GM12891 (cell line): ENCODE data around the gene MYCBP. TPM values are rescaled to one million over a fixed set of nuclear protein-coding genes. Genes with fewer than 3 reads are reported as not detected.
"Not testable (repeated sequence)": the region's sequence is repeated elsewhere in the genome, so short reads cannot be mapped to it uniquely, and the experiment has no call there.

Source experiments
- DNase-seq: peaks from one replicate; pipeline ENCODE4 v3.0.0; 2011; ENCODE audit warnings: low spot score; ENCODE audit not compliant: insufficient read length
- FAIRE-seq: peaks from 2 replicates; lab custom pipeline; 2011; peaks lifted over from hg19 to GRCh38; lab: Jason Lieb, UNC
- PAX5 ChIP-seq: IDR thresholded peaks from 2 replicates; pipeline ENCODE4 v1.6.1; 2011; ENCODE audit warnings: low read length, moderate library complexity, mild to moderate bottlenecking; ENCODE audit not compliant: insufficient read depth, severe bottlenecking
- POLR2A ChIP-seq: IDR thresholded peaks from 2 replicates; pipeline ENCODE4 v1.6.1; 2011; ENCODE audit warnings: low read depth, low read length, control low read depth
- POLR2AphosphoS5 ChIP-seq: IDR thresholded peaks from 2 replicates; pipeline ENCODE4 v1.6.1; 2011; ENCODE audit warnings: low read depth, low read length, control low read depth
- POU2F2 ChIP-seq: IDR thresholded peaks from 2 replicates; pipeline ENCODE4 v1.6.1; 2011; ENCODE audit warnings: low read depth, mild to moderate bottlenecking, control low read depth, low read length, moderate library complexity
- SPI1 ChIP-seq: IDR thresholded peaks from 2 replicates; pipeline ENCODE4 v1.6.1; 2011; ENCODE audit warnings: low read depth, low read length, control low read depth
- TAF1 ChIP-seq: IDR thresholded peaks from 2 replicates; pipeline ENCODE4 v1.6.1; 2011; ENCODE audit warnings: low read depth, low read length, control low read depth
- polyA plus RNA-seq: library from polyadenylated mRNA; unstranded; fragments of >200 nt; gene quantifications from one replicate; pipeline ENCODE4 v1.2.1, GENCODE V29; 2012; ENCODE audit warnings: low read depth, missing spikeins, inconsistent platforms; ENCODE audit not compliant: missing spikeins

Gene MYCBP
- 20.3 TPM for polyA plus RNA-seq

GRCh38 chr1:38873027-38873969 lies at the start of gene MYCBP:
Gene MYCBP (minus strand): TSS chr1:38873348. CDS start chr1:38873305, 43 bp downstream.
- FAIRE-seq (peak; percentile 99), DNase-seq (peak; percentile 97)
- TF ChIP-seq POU2F2: peak; percentile 66; the same call in 1 of the 2 replicates
- peak; percentile 36; the same call in 1 of the 2 replicates for TF ChIP-seq TAF1
- TF ChIP-seq SPI1: peak; percentile 48; the same call in 1 of the 2 replicates
- peak; percentile 72 for TF ChIP-seq POLR2AphosphoS5
- TF ChIP-seq POLR2A: peak; percentile 57; the same call in 1 of the 2 replicates
- no peak for TF ChIP-seq PAX5

DNA sequence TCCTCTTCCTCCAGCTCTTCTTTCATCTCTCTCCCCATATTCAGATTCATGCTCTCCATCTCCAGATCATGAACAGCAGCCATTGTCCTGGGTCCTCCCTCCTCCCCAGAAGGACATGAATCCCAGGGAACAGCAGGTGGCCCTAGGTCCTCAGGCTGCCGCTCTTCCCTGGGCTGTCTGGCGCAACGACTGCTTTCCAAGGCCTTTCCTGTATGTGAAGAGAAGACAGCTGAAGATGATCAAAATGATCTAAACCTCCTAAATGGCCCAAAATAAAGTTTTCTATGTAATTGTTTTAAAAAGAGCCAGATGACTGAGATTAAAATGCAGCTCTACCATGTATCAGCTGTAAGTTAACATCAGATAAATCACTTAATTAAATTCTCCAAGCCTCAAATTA lies 46.0 kb upstream of the MYCBP start:
- FAIRE-seq (no peak), DNase-seq (no peak)
- TF ChIP-seq POLR2A: no peak
- TF ChIP-seq SPI1: no peak
- no peak for TF ChIP-seq TAF1
- TF ChIP-seq POU2F2: no peak
- TF ChIP-seq POLR2AphosphoS5: no peak
- no peak for TF ChIP-seq PAX5

GRCh38 chr1:38918568-38918967 lies 45.4 kb upstream of the MYCBP start:
- DNase-seq: no peak
- TF ChIP-seq POU2F2: no peak
- TF ChIP-seq POLR2A: no peak
- no peak for TF ChIP-seq SPI1
- no peak for TF ChIP-seq POLR2AphosphoS5
- no peak for TF ChIP-seq TAF1
- FAIRE-seq: no peak

- DNase-seq (no peak), FAIRE-seq (no peak)
- TF ChIP-seq POLR2AphosphoS5: no peak
Observed at GRCh38 chr1:38917772-38918171, 44.6 kb upstream of the MYCBP start.

DNA sequence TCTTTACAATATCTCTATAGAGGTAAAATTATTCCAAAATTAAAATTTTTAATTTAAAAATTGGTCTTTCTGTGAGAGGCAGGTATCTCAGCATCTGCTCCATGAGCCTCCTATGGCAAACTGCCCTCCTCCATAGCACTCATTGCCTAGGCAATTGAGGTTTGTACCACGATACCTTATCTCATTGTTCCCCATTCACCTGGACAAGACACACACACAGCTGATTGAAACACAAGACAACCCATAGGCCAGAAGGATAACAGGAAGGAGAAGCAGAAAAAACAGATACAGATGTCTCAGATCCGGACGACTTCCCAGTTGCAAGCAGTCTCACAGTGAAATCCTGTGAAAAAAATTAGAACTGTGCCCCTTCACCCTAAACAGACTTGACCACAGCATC lies 44.2 kb upstream of the MYCBP start:
- FAIRE-seq (no peak), DNase-seq (no peak)
- TF ChIP-seq TAF1: no peak
- TF ChIP-seq POU2F2: no peak
- no peak for TF ChIP-seq SPI1
- TF ChIP-seq POLR2AphosphoS5: no peak
- TF ChIP-seq POLR2A: no peak

- TF ChIP-seq TAF1: no peak
- TF ChIP-seq SPI1: no peak
- no peak for TF ChIP-seq POU2F2
- FAIRE-seq (no peak), DNase-seq (no peak)
Observed at GRCh38 chr1:38915352-38915948, 42.3 kb upstream of the MYCBP start.

DNA sequence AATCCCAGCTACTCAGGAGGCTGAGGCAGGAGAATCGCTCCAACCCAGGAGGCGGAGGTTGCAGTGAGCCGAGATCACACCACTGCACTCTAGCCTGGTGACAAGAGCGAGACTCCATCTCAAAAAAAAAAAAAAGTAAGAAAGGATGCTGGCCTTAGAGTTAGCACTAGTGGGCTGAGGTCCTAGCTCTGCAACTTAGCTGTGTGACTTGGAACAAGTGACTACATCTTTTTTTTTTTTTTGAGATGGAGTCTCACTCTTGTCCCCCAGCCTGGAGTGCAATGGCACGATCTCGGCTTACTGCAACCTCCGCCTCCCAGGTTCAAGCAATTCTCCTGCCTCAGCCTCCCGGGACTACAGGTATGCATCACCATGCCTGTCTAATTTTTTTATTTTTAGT lies 41.8 kb upstream of the MYCBP start:
- not testable (repeated sequence) for FAIRE-seq, DNase-seq

DNA sequence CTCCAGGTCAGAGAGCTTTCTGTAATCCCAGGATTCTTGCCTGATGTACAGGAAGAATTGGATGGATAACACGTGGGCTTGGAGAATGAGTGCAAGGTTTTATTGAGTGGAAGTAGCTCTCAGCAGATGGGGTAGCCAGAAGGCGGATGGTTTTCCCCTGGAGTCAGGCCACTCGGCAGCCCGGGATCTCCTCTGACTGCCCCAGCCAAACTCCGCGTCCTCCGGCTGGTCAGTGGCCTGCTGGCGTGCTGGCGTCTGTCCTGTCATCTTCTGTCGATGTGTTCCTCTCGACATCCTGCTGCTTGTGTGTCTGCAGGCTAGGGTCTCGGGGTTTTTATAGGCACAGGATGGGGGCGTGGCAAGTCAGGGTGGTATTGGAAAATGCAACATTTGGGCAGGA lies 35.7 kb upstream of the MYCBP start:
- DNase-seq: no peak
- no peak for FAIRE-seq
- TF ChIP-seq POU2F2: no peak
- TF ChIP-seq SPI1: no peak
- no peak for TF ChIP-seq PAX5
- no peak for TF ChIP-seq POLR2AphosphoS5
- TF ChIP-seq POLR2A: no peak
- no peak for TF ChIP-seq TAF1

GRCh38 chr1:38905985-38906384 lies 32.8 kb upstream of the MYCBP start:
- FAIRE-seq (no peak), DNase-seq (no peak)
- TF ChIP-seq POLR2A: no peak

DNA sequence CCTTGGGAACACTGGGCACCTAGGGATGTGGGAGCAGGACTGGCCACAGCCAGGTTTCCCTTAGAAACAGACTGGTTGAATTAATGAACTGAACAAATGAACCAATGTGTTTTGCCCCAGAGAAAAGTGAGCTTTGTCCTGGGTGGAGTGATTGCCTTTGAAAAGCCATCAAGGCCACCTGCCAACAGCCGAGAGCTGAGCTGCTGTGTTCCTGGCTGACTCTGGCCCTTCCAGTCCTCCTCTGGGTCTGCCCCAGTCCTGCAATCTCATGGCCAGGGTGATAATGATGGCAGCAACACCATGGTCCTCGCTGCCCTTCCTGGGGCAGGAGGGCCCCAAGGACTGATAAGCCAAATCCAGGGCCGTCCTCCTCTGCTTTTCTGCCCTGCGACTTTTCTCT lies 26.4 kb upstream of the MYCBP start:
- TF ChIP-seq POU2F2: no peak
- TF ChIP-seq TAF1: no peak
- no peak for TF ChIP-seq PAX5
- TF ChIP-seq POLR2AphosphoS5: no peak
- TF ChIP-seq SPI1: no peak
- TF ChIP-seq POLR2A: no peak
- no peak for FAIRE-seq
- no peak for DNase-seq
